C1 segment of cervical spinal cord (tissue), 14 donors: Measurements from ENCODE around the gene KCNC2.
"Not testable (repeated sequence)": the region's sequence is repeated elsewhere in the genome, so short reads cannot be mapped to it uniquely, and the experiment has no call there.

Source experiments
- DNase-seq, 14 donors: peaks; one replicate each; lab custom pipeline; 2025; lab: John Stamatoyannopoulos, UW

KCNC2 gene

DNA sequence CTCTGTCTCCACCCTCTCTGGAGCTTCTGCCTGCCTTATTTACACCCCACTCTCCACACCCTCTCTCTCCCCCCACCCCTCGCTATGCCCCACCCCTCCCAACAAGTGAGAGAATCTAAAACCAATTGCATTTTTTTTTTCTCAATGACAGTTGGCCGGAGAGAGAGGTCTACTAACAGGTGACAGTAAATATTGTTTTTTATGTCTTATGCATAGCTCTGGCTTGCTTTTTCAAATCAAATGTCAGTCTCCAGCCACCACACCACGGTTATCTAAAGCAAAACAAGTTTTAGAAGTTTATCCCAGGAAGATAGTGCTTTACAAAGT, at the start of gene KCNC2:
Gene KCNC2 (minus strand): TSS at position 28 of the 327 bp plus-strand sequence.
- DNase-seq: no peak

DNA sequence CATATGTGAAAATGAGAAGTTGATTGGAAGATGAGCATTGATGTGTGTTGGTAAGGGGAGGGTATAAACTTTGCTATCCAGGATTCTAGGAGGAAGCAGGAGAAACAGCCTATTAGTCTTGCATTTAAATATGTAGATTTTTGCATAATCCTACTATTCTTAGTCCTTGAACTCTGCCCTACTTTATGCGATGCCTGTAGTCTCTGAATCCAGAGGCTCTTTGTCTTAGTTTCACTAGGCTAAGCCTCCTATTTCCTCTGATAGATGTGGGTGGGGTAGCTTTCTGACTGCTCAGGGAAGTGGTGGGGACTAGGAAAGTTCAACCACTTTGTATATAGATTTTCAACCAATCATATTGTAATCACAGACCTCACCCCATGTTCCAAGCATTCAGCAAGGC, 49.5 kb upstream of the KCNC2 start:
- no peak for DNase-seq

DNA sequence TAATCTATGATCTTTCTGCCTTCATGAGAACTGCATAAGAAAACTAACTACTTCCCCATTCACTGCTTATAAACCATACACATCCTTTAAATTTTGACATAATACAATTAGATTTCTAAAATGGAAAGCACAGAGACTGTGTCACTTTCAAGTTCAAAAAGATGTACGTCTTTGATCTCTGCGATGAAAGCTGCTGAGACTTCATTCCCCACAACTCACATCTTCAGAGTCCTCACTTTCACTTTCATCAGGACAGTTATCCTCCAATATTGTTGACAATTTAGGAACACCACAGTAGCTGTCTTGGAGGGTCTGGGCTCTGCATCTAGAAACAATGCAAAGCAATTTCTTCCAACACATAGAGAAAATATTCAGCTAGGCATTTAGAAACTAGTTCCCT, 47.9 kb upstream of the KCNC2 start:
- DNase-seq: no peak

DNA sequence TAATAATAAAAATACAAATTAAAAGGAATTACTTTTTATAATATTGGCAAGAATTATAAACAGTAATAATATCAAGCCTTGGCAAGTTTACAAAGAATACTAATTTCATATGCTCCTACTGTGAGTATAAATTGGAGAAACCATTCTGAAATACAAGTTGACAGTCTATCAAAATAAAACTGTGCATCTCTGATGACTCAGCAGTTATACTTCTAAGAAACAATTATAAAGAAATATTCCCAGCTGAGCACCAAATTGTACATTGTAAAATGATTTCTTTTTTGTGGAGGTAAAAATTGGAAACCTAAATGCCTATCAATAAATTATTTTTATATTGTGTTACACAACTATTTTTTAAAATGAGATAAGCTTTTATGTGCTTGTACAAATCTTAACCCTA, 35.5 kb upstream of the KCNC2 start:
- no peak for DNase-seq

DNA sequence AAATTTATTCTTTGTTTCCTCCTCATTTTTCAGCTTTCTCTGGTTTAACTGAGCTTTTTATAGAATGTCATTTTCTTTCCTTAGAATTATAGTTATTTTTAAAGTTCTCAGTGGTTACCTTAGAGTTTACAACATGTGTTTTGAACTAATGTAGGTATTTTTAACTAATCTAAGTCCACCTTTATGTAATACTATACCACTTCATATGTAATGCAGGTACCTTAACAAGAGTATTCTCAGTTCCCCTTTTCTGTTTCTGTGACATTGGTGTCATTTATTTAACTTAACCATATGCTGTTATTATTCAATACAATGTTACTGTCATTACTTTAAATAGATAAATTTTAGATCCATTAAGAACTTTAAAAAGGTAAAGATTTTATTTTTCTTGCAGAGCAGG, 30.3 kb upstream of the KCNC2 start:
- no peak for DNase-seq

DNA sequence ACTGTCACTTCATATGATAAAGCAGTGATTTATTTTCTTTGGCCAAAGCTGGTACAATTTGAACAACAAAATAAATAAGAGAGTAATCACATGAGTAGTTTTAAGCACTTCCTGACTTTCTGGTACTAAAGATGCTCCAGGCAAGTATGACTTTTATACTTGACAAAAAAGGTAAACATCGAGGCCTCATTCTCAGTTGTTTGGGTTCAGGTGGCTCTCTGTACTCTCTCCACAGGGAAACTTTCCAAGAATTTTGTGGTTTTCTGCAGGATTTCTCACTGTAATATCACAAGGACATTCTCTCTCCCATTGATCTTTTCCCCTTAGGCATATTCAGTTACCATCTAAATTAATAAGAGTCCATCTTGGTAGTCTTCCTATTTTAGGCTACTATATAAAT, 26.6 kb upstream of the KCNC2 start:
- DNase-seq: no peak

DNA sequence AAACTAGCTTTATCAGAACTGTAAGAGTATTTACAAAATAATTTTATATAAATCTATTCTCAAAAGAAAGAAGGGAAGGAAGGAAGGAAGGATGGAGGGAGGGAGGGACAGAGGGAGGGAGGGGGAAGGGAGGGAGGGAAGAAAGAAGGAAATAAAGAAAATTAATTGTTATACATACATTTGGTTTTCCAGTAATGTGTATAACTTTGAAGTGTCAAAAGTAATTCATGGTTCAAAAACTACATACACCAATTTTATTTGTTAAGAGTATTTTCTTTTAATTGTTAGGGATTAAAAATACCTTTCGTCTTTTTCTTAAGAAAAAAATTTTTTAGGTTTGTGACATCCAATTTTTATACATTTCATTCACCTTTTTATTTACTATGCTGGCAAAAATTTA, 17.5 kb upstream of the KCNC2 start:
- no peak for DNase-seq

DNA sequence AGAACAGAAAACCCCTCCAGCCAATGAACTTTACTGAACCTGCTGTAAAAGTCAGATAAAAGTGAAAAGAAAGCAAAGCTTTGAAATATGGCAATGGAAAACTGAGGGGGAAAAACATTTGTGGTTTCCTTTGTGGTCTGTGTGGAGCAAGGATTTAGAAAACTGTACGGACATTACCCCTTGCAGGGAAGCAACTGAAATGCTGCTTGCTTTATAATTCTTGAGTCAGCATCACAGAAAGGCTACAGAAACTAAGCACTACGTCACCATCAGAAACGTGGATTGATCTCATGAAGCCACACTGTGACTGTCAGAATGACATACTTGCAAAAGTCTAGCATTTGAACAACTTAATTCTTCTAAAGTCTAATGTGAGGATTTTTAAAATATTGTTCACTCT, 2.4 kb upstream of the KCNC2 start:
- no peak for DNase-seq

DNA sequence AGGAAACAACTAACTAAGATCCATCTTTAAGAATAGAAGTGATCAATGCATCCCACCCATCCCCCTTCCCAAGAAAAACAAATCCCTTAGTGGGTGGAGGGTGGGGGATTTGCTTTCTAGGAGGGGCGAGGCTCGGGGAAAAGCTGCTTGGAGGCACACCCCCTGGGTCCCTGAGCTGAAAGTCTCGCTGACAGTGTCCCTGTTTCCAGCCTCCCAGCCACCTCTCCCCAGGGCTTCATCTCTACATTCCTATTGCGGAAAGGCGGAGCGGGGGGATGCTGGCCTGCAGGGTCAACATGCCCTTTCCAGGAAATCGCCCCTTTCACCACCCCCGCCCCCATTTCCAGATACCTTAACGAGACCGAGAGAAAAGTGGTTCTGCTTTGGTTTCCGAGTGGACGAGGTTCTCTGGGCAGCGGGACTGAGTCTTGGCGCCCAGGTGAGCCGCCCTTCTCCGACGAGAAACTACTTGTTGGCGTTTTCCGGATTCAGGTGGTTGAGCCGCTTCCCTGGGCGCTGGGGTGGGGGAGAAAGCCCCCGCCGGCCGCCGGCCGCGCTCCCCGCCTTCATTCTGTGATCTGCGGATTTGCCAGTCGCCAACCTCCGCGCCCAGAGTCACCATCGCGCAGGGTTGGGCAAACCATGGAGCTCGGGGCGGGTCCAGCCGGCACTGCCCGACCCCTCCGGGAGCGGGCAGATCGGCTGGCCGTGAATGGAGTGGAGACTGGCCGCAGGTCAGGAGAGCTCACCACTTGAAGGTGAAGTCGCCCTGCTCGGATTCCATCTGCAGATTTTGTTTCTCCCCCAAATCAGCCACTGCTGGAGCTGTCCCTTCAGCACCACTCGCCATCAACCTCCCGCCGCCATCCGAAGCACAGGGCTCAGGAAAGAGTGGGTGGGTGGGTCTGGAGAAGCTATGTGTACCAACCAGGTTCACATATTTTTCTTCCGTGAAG, 505 bp downstream of the KCNC2 start:
- DNase-seq: no peak

DNA sequence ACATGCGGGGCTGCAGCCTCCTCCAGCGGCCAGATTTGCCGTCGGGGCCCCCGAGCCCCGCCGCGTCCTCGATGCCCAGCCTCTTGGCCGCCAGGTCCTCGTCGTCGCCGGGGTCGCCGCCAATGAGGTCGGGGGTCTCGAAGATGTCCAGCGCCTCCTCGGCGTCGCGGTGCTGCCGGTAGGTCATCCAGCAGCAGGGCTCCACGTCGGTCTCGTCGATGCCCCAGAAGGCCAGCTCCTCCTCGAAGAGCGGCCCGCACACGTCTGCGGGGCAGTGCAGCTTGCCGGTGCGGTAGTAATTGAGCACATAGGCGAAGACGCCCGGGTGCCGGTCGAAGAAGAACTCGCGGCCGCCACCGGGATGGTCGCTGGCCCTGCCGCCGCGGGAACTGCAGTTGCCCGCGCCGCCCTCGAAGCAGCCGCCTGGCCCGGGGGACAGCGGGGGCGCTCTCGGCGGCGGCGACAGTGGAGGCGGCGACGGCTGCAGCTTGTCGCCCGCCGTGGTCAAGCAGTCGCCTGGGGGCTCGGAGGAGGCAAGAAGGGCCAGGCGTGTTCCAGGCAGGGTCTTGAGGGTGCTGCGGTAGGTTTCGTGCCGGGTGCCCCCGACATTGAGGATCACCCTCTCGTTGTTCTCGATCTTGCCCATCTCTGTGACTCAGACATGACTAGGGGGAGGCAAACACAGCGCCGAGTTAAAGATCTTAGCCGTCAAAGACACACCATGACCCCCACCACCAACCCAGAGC, 2.1 kb downstream of the KCNC2 start:
- no peak for DNase-seq

DNA sequence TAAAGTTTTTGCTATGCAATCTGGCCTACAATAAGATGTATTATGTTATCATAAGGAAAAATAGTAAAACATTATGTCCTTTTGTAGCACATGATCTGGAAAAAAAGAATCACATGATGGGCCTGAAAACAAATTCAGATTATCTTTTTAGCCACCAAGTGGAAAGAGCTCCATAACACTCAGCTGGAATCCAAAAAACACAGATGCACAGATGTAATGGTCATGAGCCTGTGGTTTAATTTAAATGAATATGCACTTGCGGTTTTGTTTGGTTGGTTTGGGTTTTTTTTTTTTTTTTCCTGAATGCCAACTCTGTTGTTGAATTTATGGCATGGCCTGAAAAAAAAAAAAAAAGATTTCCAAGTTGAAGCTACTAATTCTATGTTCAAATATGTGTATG, 4.1 kb downstream of the KCNC2 start:
- DNase-seq: no peak

DNA sequence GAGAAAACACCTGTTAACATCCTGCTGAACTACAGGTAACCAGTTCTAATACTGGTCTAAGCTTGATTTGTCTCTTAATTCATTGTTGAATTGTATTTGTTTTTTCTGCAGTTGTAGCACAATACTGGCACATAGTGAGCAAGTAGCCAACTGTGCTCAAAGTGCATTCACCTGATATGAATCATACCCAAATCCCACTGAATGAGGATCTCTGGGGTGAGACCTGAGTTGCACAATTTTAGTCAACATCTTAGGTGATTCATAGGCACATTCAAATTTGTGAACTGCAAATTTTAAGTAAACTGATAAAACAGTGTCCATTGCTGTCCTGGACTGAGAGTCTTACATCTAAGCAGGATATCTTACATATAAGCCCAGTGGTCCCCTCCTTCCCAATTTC, 12.8 kb downstream of the KCNC2 start:
- DNase-seq: no peak

DNA sequence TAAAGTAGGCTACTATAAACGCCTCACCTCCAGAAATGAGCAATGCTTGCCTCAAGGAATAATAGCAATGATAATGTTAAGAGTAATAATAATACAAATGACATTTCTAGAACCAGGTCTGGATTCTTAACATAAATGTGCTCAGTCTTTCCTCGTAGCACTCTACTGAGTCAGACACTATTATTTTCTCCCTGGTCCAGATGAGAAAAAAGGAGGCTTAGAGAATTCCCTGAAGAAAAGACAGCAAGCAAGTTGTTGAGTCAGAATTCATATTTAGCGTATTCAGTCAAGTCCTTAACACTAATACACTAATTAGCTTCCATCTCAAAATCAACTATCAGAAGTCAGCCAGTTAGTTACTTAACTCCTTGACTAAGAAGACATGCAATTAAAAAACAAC, 13.2 kb downstream of the KCNC2 start:
- DNase-seq: no peak

DNA sequence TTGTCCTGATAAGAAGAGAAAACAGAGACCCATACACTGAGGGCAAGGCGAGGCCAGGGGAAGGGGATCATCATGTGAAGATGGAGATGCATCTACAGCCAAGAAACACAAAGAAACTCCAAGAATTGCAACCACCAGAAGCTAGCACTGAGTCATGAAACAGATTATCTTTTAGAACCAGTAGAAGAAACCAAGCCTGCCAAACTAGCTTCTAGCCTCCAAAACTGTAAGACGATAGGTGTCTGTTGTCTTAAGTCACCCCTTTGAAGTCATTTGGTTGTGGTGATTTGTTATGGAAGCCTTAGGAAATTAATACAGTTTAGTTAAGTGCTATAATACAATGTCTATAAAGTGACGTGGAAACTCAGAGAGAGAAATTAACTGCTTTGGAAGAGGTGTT, 15.4 kb downstream of the KCNC2 start:
- no peak for DNase-seq

DNA sequence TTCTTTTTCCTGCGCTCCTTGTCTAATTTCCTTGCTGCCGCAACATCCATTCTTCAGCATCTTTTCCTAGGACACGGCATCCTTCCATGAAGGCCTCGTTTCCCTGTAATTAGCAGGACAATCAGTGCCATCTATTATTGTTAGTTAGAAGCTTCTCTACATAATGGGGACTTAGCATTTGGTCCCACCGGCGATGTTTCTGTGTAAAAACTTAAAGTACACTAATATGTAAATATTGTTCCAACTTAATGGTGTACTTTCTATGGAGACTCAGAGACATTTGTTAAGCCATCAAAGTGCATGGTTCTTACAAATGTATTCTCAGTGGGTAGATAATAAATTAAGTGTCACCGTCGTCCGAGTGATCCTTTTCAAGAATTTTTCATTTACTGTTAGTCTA, 17.4 kb downstream of the KCNC2 start:
- no peak for DNase-seq

DNA sequence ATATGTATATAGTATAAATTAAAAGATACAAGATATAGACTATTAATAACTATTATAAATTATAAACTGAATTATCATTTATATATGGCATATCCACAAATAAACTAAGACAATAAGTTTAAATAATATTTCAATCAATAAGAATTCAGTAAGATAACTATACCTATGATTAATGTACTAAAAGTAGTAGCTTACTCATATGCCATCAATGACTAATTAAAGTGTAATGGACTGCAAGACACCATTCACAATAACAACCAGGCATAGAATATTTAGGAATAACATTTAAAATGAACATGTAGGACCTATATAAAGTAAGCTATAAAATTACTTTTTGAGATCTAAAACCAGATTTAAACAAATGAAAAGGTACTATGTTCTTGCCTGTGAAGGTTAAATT, 18.8 kb downstream of the KCNC2 start:
- no peak for DNase-seq

DNA sequence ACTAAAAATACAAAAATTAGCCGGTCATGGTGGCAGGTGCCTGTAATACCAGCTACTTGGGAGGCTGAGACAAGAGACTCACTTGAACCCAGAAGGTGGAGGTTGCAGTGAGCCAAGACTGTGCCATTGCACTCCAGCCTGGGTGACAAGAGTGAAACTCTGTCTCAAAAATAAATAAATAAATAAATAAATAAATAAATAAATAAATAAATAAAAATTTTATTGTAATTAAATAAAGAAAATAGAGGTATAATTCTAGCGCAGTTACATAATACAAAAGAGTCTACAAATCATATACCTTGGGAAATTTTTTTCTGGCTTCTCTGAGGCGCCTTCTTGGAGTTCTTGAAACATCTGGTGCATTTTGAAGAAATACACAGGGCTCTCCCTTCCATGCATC, 23.8 kb downstream of the KCNC2 start:
- not testable (repeated sequence) for DNase-seq

DNA sequence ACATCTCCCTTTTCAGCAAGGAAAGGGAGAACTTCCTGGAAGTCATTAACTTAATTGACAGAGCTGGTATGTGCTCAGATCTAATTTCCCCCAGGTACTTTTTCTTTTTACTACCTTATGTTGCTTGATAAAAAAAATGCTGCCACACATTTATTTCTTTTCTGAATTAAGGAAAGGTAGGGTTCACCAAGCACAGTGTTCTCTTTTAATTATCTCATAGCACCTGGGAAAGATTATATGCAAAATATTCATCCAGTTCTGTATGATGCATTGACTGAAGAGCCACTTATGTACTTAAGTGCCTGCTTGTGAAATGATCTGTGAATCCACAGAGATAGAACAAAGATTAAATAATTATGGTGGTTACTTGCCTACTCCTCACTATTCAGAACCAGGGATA, 25.1 kb downstream of the KCNC2 start:
- no peak for DNase-seq

DNA sequence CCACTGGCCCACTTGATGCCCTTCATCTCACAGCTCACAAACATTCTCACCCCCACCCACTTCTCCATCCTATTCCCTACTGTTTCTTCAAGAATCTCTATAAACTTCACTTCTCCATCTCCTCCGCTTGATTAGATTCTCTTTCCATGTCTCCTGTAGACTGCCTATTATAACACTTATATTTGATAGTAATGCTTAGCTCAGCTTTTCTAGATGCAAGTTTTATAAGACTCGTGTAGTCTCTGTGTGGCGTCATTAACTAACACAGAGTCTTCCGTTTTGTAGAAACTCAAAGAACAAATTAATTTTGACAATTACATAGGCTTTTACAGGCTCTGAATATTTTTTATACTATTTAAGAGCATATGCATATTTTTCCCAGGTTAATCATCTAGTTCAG, 25.7 kb downstream of the KCNC2 start:
- no peak for DNase-seq

DNA sequence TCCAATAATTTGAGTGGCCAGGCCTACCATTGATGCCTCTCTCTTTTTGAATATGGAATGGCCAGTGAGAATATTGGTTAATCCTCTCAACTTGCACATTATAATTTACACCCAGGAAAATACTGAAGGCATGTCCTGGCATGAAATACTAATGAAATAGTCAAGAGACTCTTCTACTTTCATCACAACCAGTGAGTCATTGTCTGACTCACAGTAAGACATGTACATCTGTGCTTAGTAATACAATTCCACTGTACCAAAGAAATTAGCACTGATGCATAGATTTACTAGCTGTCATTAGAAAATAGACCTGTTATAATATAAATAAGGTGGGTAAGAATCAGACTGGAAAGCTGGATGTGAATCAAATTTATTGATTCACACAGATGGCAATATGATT, 31.6 kb downstream of the KCNC2 start:
- DNase-seq: no peak

DNA sequence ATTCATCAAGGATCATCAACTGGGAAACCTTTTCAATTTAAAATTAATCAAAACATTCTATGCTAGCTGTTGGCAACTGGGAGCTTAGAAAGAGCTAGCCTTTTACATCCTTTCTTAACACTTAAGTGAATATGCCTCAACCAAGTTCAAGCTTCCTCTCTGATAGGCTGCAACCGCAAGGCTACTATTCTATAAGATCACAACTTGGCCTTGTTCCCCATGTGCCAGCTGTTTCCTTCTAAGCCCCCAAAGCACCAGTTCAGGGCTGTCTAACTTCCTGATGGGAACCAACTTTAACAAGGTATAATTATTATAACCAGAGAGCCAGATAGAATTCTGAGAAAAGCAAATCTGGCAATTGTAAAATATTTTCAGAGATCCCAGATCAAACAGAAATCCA, 37.0 kb downstream of the KCNC2 start:
- DNase-seq: no peak

DNA sequence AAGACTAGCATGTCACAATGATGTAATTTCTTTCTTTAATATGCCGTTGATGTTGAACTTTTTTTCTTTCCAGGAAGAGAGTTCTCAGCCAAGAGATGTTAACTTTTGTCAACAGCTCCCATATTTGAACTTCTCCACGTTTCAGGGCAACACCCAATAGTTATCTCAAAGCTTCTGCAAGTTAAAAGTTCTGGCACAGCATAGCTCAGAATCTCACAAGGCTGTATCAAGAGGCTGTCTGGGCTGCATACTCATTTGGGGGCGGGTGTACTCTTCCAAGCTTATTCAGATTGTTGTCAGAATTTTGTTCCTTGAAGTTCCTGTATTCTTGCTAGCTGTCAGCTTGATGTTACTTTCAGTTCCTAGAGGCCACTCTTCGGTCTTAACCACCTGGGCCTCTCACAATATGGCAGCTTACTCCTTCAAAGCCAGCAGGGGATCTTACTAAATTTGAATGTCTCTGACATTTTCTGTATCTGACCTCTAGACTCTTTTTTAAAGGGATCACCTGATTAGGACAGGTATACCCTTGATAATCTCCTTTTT, 38.9 kb downstream of the KCNC2 start:
- DNase-seq: no peak

DNA sequence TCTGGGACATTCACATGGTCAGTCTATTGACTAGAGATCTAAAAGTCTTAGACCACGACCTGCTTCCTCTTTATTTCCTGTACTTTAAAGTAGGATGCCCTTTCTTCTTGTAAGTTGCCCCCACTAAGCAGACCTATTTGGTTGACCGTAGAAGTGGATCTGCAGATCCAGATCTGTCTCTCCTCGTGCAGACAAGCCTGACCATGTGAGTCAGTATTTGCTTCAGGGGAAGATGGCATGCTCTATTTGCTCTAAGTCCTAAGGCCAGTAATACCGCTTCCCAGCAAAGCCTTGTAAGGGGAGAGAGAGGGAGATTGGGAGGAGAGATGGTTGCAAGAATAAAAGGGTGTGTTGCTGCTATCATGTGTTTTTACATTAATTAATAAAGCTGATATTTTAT, 46.8 kb downstream of the KCNC2 start:
- DNase-seq: no peak
